Measurements from ENCODE around the gene PXDN.

GRCh38 chr2:1633936-1634587 lies 110.3 kb downstream of the PXDN start:
- no peak for TF ChIP-seq POLR2A (IDR thresholded peaks at IDR 0.05)
- no peak for TF ChIP-seq CTCF (IDR thresholded peaks at IDR 0.05)

Measured in esophagus squamous epithelium (tissue), 4 donors.